Neuronal stem cell (in vitro differentiated cells): ENCODE measurements around the gene ANKMY1.
A peak's percentile ranks its signal among the peaks of the same experiment; 100 is the strongest.

ENCODE experiments used
- DNase-seq: peaks from one replicate; pipeline ENCODE4 v3.0.0-alpha.2; 2013; ENCODE audit warnings: low spot score
- H2AFZ ChIP-seq: one replicate; pipeline ENCODE4 v1.6.1; 2013; ENCODE audit warnings: mild to moderate bottlenecking, low read length, inconsistent platforms
- H2AK5ac ChIP-seq: 2 replicates; pipeline ENCODE4 v1.6.1; 2013; ENCODE audit warnings: low read depth, mild to moderate bottlenecking, inconsistent platforms, low read length, moderate library complexity, mixed read lengths
- H2BK120ac ChIP-seq: 2 replicates; pipeline ENCODE4 v1.6.1; 2013; ENCODE audit warnings: low read depth, mild to moderate bottlenecking, inconsistent platforms, low read length, moderate library complexity, mixed read lengths
- H2BK12ac ChIP-seq: one replicate; pipeline ENCODE4 v1.6.1; 2013; ENCODE audit warnings: low read length, inconsistent platforms
- H2BK15ac ChIP-seq: 2 replicates; pipeline ENCODE4 v1.6.1; 2013; ENCODE audit warnings: mild to moderate bottlenecking, low read length, inconsistent platforms, mixed read lengths
- H2BK5ac ChIP-seq: one replicate; pipeline ENCODE4 v1.6.1; 2013; ENCODE audit warnings: inconsistent platforms, mild to moderate bottlenecking, low read length, moderate library complexity
- H3K14ac ChIP-seq: one replicate; pipeline ENCODE4 v1.6.1; 2013; ENCODE audit warnings: low read length, inconsistent platforms
- H3K18ac ChIP-seq: 2 replicates; pipeline ENCODE4 v1.6.1; 2013; ENCODE audit warnings: low read length, inconsistent platforms
- H3K23ac ChIP-seq: 2 replicates; pipeline ENCODE4 v1.6.1; 2013; ENCODE audit warnings: low read depth, mild to moderate bottlenecking, mixed read lengths, low read length, inconsistent platforms; ENCODE audit not compliant: poor library complexity
- H3K27ac ChIP-seq: replicated peaks from 3 replicates; pipeline ENCODE4 v1.5.1; 2013; ENCODE audit warnings: low read length, inconsistent platforms
- H3K27me3 ChIP-seq, 3 experiments: 2 replicates each; pipeline ENCODE4 v1.6.1; 2013; ENCODE audit warnings: low read length in 3 of 3, mild to moderate bottlenecking in 2 of 3, inconsistent platforms in 1 of 3, low read depth in 1 of 3, mixed read lengths in 1 of 3, moderate library complexity in 1 of 3; ENCODE audit not compliant: control insufficient read depth in 3 of 3, insufficient read depth in 3 of 3
- H3K36me3 ChIP-seq, 2 donors: replicated peaks in 1 of 2; 2 replicates each; pipeline ENCODE4 v1.6.1; 2013; ENCODE audit warnings: low read length in 2 of 2; ENCODE audit not compliant: control insufficient read depth in 2 of 2, insufficient read depth in 2 of 2
- H3K4ac ChIP-seq: 2 replicates; pipeline ENCODE4 v1.6.1; 2013; ENCODE audit warnings: inconsistent platforms, mild to moderate bottlenecking, low read length, moderate library complexity
- H3K4me1 ChIP-seq, 2 donors: 1 replicate in 1 of 2; 2 replicates in 1 of 2; pipeline ENCODE4 v1.6.1; 2013; ENCODE audit warnings: low read length in 2 of 2, low read depth in 1 of 2; ENCODE audit not compliant: control insufficient read depth in 2 of 2, insufficient read depth in 1 of 2
- H3K4me2 ChIP-seq: one replicate; pipeline ENCODE4 v1.6.1; 2013; ENCODE audit warnings: mild to moderate bottlenecking, low read length, inconsistent platforms; ENCODE audit not compliant: insufficient read depth, poor library complexity, severe bottlenecking
- H3K4me3 ChIP-seq, 2 donors: 2 replicates each; pipeline ENCODE4 v1.5.1; 2013; ENCODE audit warnings: low read length in 2 of 2, mild to moderate bottlenecking in 2 of 2, inconsistent platforms in 1 of 2, moderate library complexity in 1 of 2
- H3K79me1 ChIP-seq: one replicate; pipeline ENCODE4 v1.6.1; 2013; ENCODE audit warnings: low read depth, mild to moderate bottlenecking, inconsistent platforms, low read length, moderate library complexity
- H3K9ac ChIP-seq: one replicate; pipeline ENCODE4 v1.6.1; 2013; ENCODE audit warnings: mild to moderate bottlenecking, low read depth, low read length, inconsistent platforms; ENCODE audit not compliant: poor library complexity
- H3K9me3 ChIP-seq, 2 donors: replicated peaks in 1 of 2; 2 replicates each; pipeline versions ENCODE3 to v1.6.1; 2013; ENCODE audit warnings: low read length in 2 of 2, mild to moderate bottlenecking in 2 of 2, inconsistent platforms in 1 of 2, low read depth in 1 of 2, mixed read lengths in 1 of 2, moderate library complexity in 1 of 2; ENCODE audit not compliant: control insufficient read depth in 2 of 2, insufficient read depth in 1 of 2
- H4K8ac ChIP-seq: one replicate; pipeline ENCODE4 v1.6.1; 2013; ENCODE audit warnings: low read depth, mild to moderate bottlenecking, inconsistent platforms, low read length, moderate library complexity
- H4K91ac ChIP-seq: one replicate; pipeline ENCODE4 v1.6.1; 2013; ENCODE audit warnings: low read length, low read depth, mild to moderate bottlenecking, inconsistent platforms; ENCODE audit not compliant: poor library complexity
- WGBS, 2 donors: extraction: QIAGEN DNeasy Blood & Tissue Kit; methylation state at CpG; one replicate each; pipeline ENCODE4 v1.1.7; 2013; ENCODE audit warnings: missing lambda C conversion rate in 2 of 2, mixed read lengths in 1 of 2; ENCODE audit not compliant: insufficient read length in 2 of 2, insufficient replicate concordance in 1 of 2; ENCODE audit errors: extremely low coverage in 2 of 2; 5-methylcytosine and 5-hydroxymethylcytosine counted together

The ANKMY1 gene

GRCh38 chr2:240511351-240512108 lies 46.3 kb downstream of the ANKMY1 start:
- Histone ChIP-seq H2BK5ac (no peak overlapping the region), H2BK12ac (no peak overlapping the region)

GRCh38 chr2:240510513-240511210 lies 47.1 kb downstream of the ANKMY1 start:
- no peak for DNase-seq
- Histone ChIP-seq H3K4me3 (no peak overlapping the region), H3K14ac (no peak overlapping the region), H2BK12ac (no peak overlapping the region), H3K36me3 (peaks cover 0 to 4% of the 10 kb centered on the region in 2 donors), H3K4me2 (no peak overlapping the region), H3K4ac (no peak overlapping the region), H3K23ac (peak overlapping the region; percentile 32), H2BK15ac (no peak overlapping the region), H3K18ac (no peak overlapping the region), H3K9me3 (peaks cover 0 to 1% of the 10 kb centered on the region in 2 donors), H3K9ac (no peak overlapping the region), H3K79me1 (peaks cover 2% of the 10 kb centered on the region), H3K4me1 (no peaks in the 10 kb centered on the region), H4K8ac (no peak overlapping the region), H3K27me3 (no peaks in the 10 kb centered on the region), H2AK5ac (peak overlapping the region; percentile 4), H2AFZ (no peak overlapping the region), H2BK120ac (no peak overlapping the region), H3K27ac (no peak overlapping the region), H2BK5ac (no peak overlapping the region), H4K91ac (no peak overlapping the region)
- no CpG with 5 or more reads among the region's 12 CpGs for WGBS, 2 donors

More at GRCh38 chr2:240511351-240512108, 46.3 kb downstream of the ANKMY1 start:
- DNase-seq: no peak
- H3K79me1 ChIP-seq: peaks cover 2% of the 10 kb centered on the region
- H3K27ac ChIP-seq: no peak overlapping the region
- no peak overlapping the region for H3K18ac ChIP-seq
- peak overlapping the region; percentile 68 for H4K8ac ChIP-seq
- H3K23ac ChIP-seq: peak overlapping the region; percentile 2
- no peak overlapping the region for H2AFZ ChIP-seq
- WGBS, 2 donors: no CpG with 5 or more reads among the region's 31 CpGs
- no peaks in the 10 kb centered on the region for H3K4me1 ChIP-seq
- H3K9me3 ChIP-seq: peaks cover 0 to 1% of the 10 kb centered on the region in 2 donors
- no peak overlapping the region for H2AK5ac ChIP-seq
- no peak overlapping the region for H2BK120ac ChIP-seq
- H3K14ac ChIP-seq: no peak overlapping the region
- no peak overlapping the region for H2BK15ac ChIP-seq
- H3K27me3 ChIP-seq: no peaks in the 10 kb centered on the region
- no peak overlapping the region for H3K9ac ChIP-seq
- no peak overlapping the region for H3K4ac ChIP-seq
- H3K36me3 ChIP-seq: peaks cover 0 to 4% of the 10 kb centered on the region in 2 donors
- H4K91ac ChIP-seq: no peak overlapping the region
- no peak overlapping the region for H3K4me2 ChIP-seq
- peak overlapping the region in 1 of 2 donors; percentile 26 for H3K4me3 ChIP-seq

GRCh38 chr2:240509667-240510512 lies 47.9 kb downstream of the ANKMY1 start:
- H2BK5ac ChIP-seq: no peak overlapping the region
- peaks cover 0 to 1% of the 10 kb centered on the region in 2 donors for H3K9me3 ChIP-seq
- peak overlapping the region; percentile 8 for H3K18ac ChIP-seq
- H3K14ac ChIP-seq: no peak overlapping the region
- H2AK5ac ChIP-seq: peak overlapping the region; percentile 4
- no peak overlapping the region for H4K8ac ChIP-seq
- no peak overlapping the region for H3K27ac ChIP-seq
- no peak overlapping the region for H3K4me3 ChIP-seq
- H2BK15ac ChIP-seq: no peak overlapping the region
- H2AFZ ChIP-seq: no peak overlapping the region
- no peak overlapping the region for H3K4ac ChIP-seq
- H3K4me1 ChIP-seq: no peaks in the 10 kb centered on the region
- no CpG with 5 or more reads among the region's 12 CpGs for WGBS, 2 donors
- no peak overlapping the region for H3K9ac ChIP-seq
- H3K4me2 ChIP-seq: no peak overlapping the region
- no peaks in the 10 kb centered on the region for H3K27me3 ChIP-seq
- peaks cover 0 to 6% of the 10 kb centered on the region in 2 donors for H3K36me3 ChIP-seq
- H3K79me1 ChIP-seq: peaks cover 2% of the 10 kb centered on the region
- no peak overlapping the region for H3K23ac ChIP-seq
- H2BK120ac ChIP-seq: no peak overlapping the region
- no peak overlapping the region for H4K91ac ChIP-seq
- DNase-seq: no peak
- H2BK12ac ChIP-seq: no peak overlapping the region
